NT2/D1 (cell line): ENCODE measurements around the gene CCZ1.
"Not testable (repeated sequence)": the region's sequence is repeated elsewhere in the genome, so short reads cannot be mapped to it uniquely, and the experiment has no call there.

Source experiments
- SUZ12 ChIP-seq: IDR thresholded peaks from 2 replicates; pipeline ENCODE4 v1.6.1; 2011; ENCODE audit not compliant: insufficient read length, insufficient read depth; ENCODE audit errors: extremely low read depth
- YY1 ChIP-seq: IDR thresholded peaks from 2 replicates; pipeline ENCODE4 v1.6.1; 2011; ENCODE audit not compliant: insufficient read length, insufficient read depth
- ZNF274 ChIP-seq: IDR thresholded peaks from 2 replicates; pipeline ENCODE4 v1.6.1; 2011; ENCODE audit warnings: mild to moderate bottlenecking, low read depth, low read length

DNA sequence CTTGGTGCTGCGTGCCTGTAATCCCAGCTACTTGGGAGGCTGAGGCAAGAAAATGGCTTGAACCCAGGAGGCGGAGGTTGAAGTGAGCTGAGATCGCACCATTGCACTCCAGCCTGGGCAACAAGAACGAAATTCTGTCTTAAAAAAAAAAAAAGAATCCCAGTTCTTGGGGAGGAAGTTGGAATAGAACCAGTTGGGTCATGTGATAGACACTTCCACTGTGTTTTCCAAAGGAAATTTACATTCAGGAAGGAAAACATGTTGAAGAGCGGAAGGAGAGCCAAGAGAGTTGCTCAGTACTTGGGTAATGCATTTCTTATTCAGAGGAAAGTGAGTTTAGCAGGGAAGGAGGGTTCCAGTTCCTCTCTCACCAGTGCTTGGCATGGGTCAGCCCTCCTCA, 37.3 kb upstream of the CCZ1 start:
- not testable (repeated sequence) for TF ChIP-seq ZNF274, SUZ12, YY1
